Panc1 (cell line): ENCODE results near the gene PC.

Experiments used
- POLR2AphosphoS5 ChIP-seq: IDR thresholded peaks from 2 replicates; pipeline ENCODE4 v1.6.1; 2012; ENCODE audit warnings: mild to moderate bottlenecking, low read depth, low read length, moderate library complexity
- TF ChIP-seq, protein P1 (sequence below): fragments of 450-650 bp; IDR thresholded peaks from 2 replicates; pipeline ENCODE4 v1.5.1; 2017; ENCODE audit warnings: mild to moderate bottlenecking

DNA sequence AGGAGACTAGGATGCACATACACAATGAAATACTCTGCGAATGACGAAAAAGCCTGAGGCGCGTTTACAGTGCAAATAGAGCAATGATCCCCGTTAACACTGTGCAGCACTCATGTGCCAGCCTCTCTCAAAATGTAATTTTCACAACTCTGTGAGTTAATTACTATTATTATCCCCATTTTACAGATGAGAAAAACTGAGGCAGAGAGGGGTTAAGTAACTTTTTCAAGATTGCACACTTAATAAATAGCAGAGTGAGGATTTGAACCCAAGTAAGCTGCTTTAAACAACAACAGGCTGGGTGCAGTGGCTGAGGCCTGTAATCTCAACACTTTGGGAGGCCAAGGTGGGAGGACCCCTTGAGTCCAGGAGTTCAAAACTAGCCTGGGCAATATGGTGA, 43.1 kb upstream of the PC start:
- no peak for TF ChIP-seq POLR2AphosphoS5
- TF ChIP-seq, protein P1, sequence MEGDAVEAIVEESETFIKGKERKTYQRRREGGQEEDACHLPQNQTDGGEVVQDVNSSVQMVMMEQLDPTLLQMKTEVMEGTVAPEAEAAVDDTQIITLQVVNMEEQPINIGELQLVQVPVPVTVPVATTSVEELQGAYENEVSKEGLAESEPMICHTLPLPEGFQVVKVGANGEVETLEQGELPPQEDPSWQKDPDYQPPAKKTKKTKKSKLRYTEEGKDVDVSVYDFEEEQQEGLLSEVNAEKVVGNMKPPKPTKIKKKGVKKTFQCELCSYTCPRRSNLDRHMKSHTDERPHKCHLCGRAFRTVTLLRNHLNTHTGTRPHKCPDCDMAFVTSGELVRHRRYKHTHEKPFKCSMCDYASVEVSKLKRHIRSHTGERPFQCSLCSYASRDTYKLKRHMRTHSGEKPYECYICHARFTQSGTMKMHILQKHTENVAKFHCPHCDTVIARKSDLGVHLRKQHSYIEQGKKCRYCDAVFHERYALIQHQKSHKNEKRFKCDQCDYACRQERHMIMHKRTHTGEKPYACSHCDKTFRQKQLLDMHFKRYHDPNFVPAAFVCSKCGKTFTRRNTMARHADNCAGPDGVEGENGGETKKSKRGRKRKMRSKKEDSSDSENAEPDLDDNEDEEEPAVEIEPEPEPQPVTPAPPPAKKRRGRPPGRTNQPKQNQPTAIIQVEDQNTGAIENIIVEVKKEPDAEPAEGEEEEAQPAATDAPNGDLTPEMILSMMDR = no peak
